ENCODE data around the gene HIVEP2. TPM values are rescaled to one million over a fixed set of nuclear protein-coding genes. Genes with fewer than 3 reads are reported as not detected.

Gene HIVEP2
- total RNA-seq, 1 donor from 2014 or later: 11.8 TPM

- Mint-ChIP-seq H3K4me3 (ENCODE audit: low read depth) (no peak overlapping the region), H3K27ac (no peak overlapping the region), H3K27me3 (no peaks in the 10 kb centered on the region), H3K9me3 (ENCODE audit: low read depth) (no peaks in the 10 kb centered on the region), H3K4me1 (ENCODE audit: low read depth) (peaks cover 13% of the 10 kb centered on the region), H3K36me3 (ENCODE audit: insufficient read depth) (no peaks in the 10 kb centered on the region)
- no peak for DNase-seq (ENCODE audit: low spot score, unreplicated experiment)
- TF ChIP-seq CTCF (IDR thresholded peaks at IDR 0.05; ENCODE audit: unreplicated experiment): no peak
Observed at GRCh38 chr6:142738731-142739130, 206.2 kb downstream of the HIVEP2 start.

GRCh38 chr6:142738035-142738396 is 207.0 kb downstream of the HIVEP2 start:
- Mint-ChIP-seq H3K27ac (no peak overlapping the region), H3K4me1 (ENCODE audit: low read depth) (peaks cover 13% of the 10 kb centered on the region), H3K4me3 (ENCODE audit: low read depth) (no peak overlapping the region), H3K9me3 (ENCODE audit: low read depth) (no peaks in the 10 kb centered on the region), H3K27me3 (no peaks in the 10 kb centered on the region), H3K36me3 (ENCODE audit: insufficient read depth) (no peaks in the 10 kb centered on the region)
- TF ChIP-seq CTCF (IDR thresholded peaks at IDR 0.05; ENCODE audit: unreplicated experiment): no peak
- DNase-seq (ENCODE audit: low spot score, unreplicated experiment): no peak

- H3K4me3 Mint-ChIP-seq (ENCODE audit: low read depth): no peak overlapping the region
- no peak for TF ChIP-seq CTCF (IDR thresholded peaks at IDR 0.05; ENCODE audit: unreplicated experiment)
- no peak for DNase-seq (ENCODE audit: low spot score, unreplicated experiment)
- H3K27me3 Mint-ChIP-seq: no peaks in the 10 kb centered on the region
- H3K27ac Mint-ChIP-seq: no peak overlapping the region
- peaks cover 13% of the 10 kb centered on the region for H3K4me1 Mint-ChIP-seq (ENCODE audit: low read depth)
- no peaks in the 10 kb centered on the region for H3K36me3 Mint-ChIP-seq (ENCODE audit: insufficient read depth)
- no peaks in the 10 kb centered on the region for H3K9me3 Mint-ChIP-seq (ENCODE audit: low read depth)
Observed at GRCh38 chr6:142737368-142738034, 207.5 kb downstream of the HIVEP2 start.

GRCh38 chr6:142735204-142735603 is 209.8 kb downstream of the HIVEP2 start:
- Mint-ChIP-seq H3K4me3 (ENCODE audit: low read depth) (no peak overlapping the region), H3K27me3 (no peaks in the 10 kb centered on the region), H3K9me3 (ENCODE audit: low read depth) (no peaks in the 10 kb centered on the region), H3K36me3 (ENCODE audit: insufficient read depth) (no peaks in the 10 kb centered on the region), H3K27ac (no peak overlapping the region), H3K4me1 (ENCODE audit: low read depth) (peaks cover 13% of the 10 kb centered on the region)
- TF ChIP-seq CTCF (IDR thresholded peaks at IDR 0.05; ENCODE audit: unreplicated experiment): no peak
- DNase-seq (ENCODE audit: low spot score, unreplicated experiment): no peak

- Mint-ChIP-seq H3K36me3 (ENCODE audit: insufficient read depth) (no peaks in the 10 kb centered on the region), H3K4me1 (ENCODE audit: low read depth) (peaks cover 16% of the 10 kb centered on the region), H3K9me3 (ENCODE audit: low read depth) (no peaks in the 10 kb centered on the region), H3K4me3 (ENCODE audit: low read depth) (no peak overlapping the region), H3K27ac (no peak overlapping the region), H3K27me3 (no peaks in the 10 kb centered on the region)
- DNase-seq (ENCODE audit: low spot score, unreplicated experiment): no peak
- TF ChIP-seq CTCF (IDR thresholded peaks at IDR 0.05; ENCODE audit: unreplicated experiment): no peak
Observed at GRCh38 chr6:142732790-142733189, 212.2 kb downstream of the HIVEP2 start.

All from progenitor cell of endocrine pancreas (in vitro differentiated cells).